Colonic mucosa (tissue), 4 donors: ENCODE results near the gene ZFP90. TPM values are rescaled to one million over a fixed set of nuclear protein-coding genes. Genes with fewer than 3 reads are reported as not detected.

Experiments used
- DNase-seq: peaks from one replicate; pipeline ENCODE4 v3.0.0-alpha.2; 2020
- H3K27ac ChIP-seq: fragments of 200-600 bp; one replicate; pipeline ENCODE4 v1.8.0; 2021
- H3K27me3 ChIP-seq: fragments of 200-600 bp; one replicate; pipeline ENCODE4 v1.8.0; 2021
- H3K36me3 ChIP-seq: fragments of 200-600 bp; one replicate; pipeline ENCODE4 v1.8.0; 2021
- H3K4me1 ChIP-seq: fragments of 200-600 bp; one replicate; pipeline ENCODE4 v1.8.0; 2021; ENCODE audit warnings: mild to moderate bottlenecking
- H3K4me3 ChIP-seq: fragments of 200-600 bp; one replicate; pipeline ENCODE4 v1.8.0; 2021
- H3K9ac ChIP-seq, 2 donors: one replicate each; pipeline ENCODE4 v1.7.0; 2013; ENCODE audit warnings: control low read depth in 2 of 2, low read depth in 2 of 2, low read length in 2 of 2
- H3K9me3 ChIP-seq: fragments of 200-600 bp; one replicate; pipeline ENCODE4 v1.8.0; 2021
- CTCF ChIP-seq: fragments of 200-600 bp; IDR thresholded peaks from one replicate; pipeline ENCODE4 v1.8.0; 2022; ENCODE audit warnings: antibody characterized with exemption, mild to moderate bottlenecking
- intact Hi-C: fragments of 100-400 bp; cut with DNase I; formaldehyde crosslinking; loops from one replicate; pipeline ENCODE4 v1.14.1; 2022
- total RNA-seq, 2 donors: library from RNA; stranded (reverse); fragmentation: NEBNext Ultra II Directional in 1 of 2; extraction: Animal tissue kit (Norgen Biotek cat#: 25700) in 1 of 2; gene quantifications; one replicate each; pipeline ENCODE4 v1.2.1, GENCODE V29; 2021
- donor health status: healthy.
- donor health status: DM: no; HTN: no; CAD: no.
- donor health status: DM: no; HTN: no; CAD: no.

ZFP90 gene
- total RNA-seq, 2 donors from 2014 or later: 10.2 to 10.3 TPM

- Histone ChIP-seq H3K27me3 (no peaks in the 10 kb centered on the region), H3K9ac (no peak overlapping the region), H3K36me3 (peaks cover 14% of the 10 kb centered on the region), H3K4me3 (no peak overlapping the region), H3K27ac (no peak overlapping the region), H3K9me3 (peaks cover 44% of the 10 kb centered on the region), H3K4me1 (no peaks in the 10 kb centered on the region)
- intact Hi-C loops: no loop called here
- TF ChIP-seq CTCF: no peak
- DNase-seq: no peak
Measured at GRCh38 chr16:68563631-68564381, 24.7 kb downstream of the ZFP90 start.

- Histone ChIP-seq H3K27me3 (no peaks in the 10 kb centered on the region), H3K36me3 (peaks cover 11% of the 10 kb centered on the region), H3K4me1 (no peaks in the 10 kb centered on the region), H3K27ac (no peak overlapping the region), H3K4me3 (no peak overlapping the region), H3K9me3 (peaks cover 44% of the 10 kb centered on the region), H3K9ac (no peak overlapping the region)
- no peak for DNase-seq
- no peak for TF ChIP-seq CTCF
- intact Hi-C loops: no loop called here
Measured at GRCh38 chr16:68564382-68564985, 25.4 kb downstream of the ZFP90 start.

- intact Hi-C loops: no loop called here
- Histone ChIP-seq H3K27ac (no peak overlapping the region), H3K4me1 (no peaks in the 10 kb centered on the region)
Measured at GRCh38 chr16:68574479-68574878, 35.4 kb downstream of the ZFP90 start.

GRCh38 chr16:68575082-68575481 is 36.0 kb downstream of the ZFP90 start:
- Histone ChIP-seq H3K27ac (no peak overlapping the region), H3K4me3 (no peak overlapping the region), H3K4me1 (no peaks in the 10 kb centered on the region), H3K36me3 (no peaks in the 10 kb centered on the region), H3K9ac (no peak overlapping the region), H3K9me3 (peaks cover 7% of the 10 kb centered on the region), H3K27me3 (no peaks in the 10 kb centered on the region)
- intact Hi-C loops: no loop called here
- no peak for TF ChIP-seq CTCF
- no peak for DNase-seq

More at GRCh38 chr16:68574479-68574878, 35.4 kb downstream of the ZFP90 start:
- Histone ChIP-seq H3K27me3 (no peaks in the 10 kb centered on the region), H3K4me3 (no peak overlapping the region), H3K36me3 (no peaks in the 10 kb centered on the region), H3K9ac (no peak overlapping the region), H3K9me3 (peaks cover 7% of the 10 kb centered on the region)
- no peak for TF ChIP-seq CTCF
- no peak for DNase-seq

- no peaks in the 10 kb centered on the region for H3K9me3 ChIP-seq
- H3K9ac ChIP-seq: no peak overlapping the region
- intact Hi-C loops: no loop called here
- no peak overlapping the region for H3K27ac ChIP-seq
- TF ChIP-seq CTCF: no peak
- DNase-seq: no peak
- H3K36me3 ChIP-seq: no peaks in the 10 kb centered on the region
- no peak overlapping the region for H3K4me3 ChIP-seq
- no peaks in the 10 kb centered on the region for H3K4me1 ChIP-seq
- no peaks in the 10 kb centered on the region for H3K27me3 ChIP-seq
Measured at GRCh38 chr16:68577352-68577853, 38.3 kb downstream of the ZFP90 start.
